K562 (cell line): Measurements from ENCODE around the gene ERVFRD-1. TPM values are rescaled to one million over a fixed set of nuclear protein-coding genes. Genes with fewer than 3 reads are reported as not detected.

Experiments
- COPS2 ChIP-seq: fragments of 450-650 bp; conservative IDR thresholded peaks from 2 replicates; pipeline ENCODE4 v1.6.1; 2016; ENCODE audit warnings: mild to moderate bottlenecking, moderate library complexity
- CREB1 ChIP-seq, 2 experiments: sonication (generic) in 1 of 2; formaldehyde crosslinking in 1 of 2; IDR thresholded peaks; 2 replicates each; pipeline versions ENCODE4 v1.6.1 to v1.8.0; 2012 to 2022; ENCODE audit warnings: inconsistent platforms in 1 of 2, mild to moderate bottlenecking in 1 of 2, missing genetic modification reagents in 1 of 2, moderate library complexity in 1 of 2
- CREB5 ChIP-seq: fragments of 250-450 bp; sonication (Bioruptor Pico); IDR thresholded peaks from 2 replicates; pipeline ENCODE4 v1.5.0; 2020; ENCODE audit warnings: mild to moderate bottlenecking
- CTCFL ChIP-seq: IDR thresholded peaks from 2 replicates; pipeline ENCODE4 v1.6.1; 2011; ENCODE audit warnings: borderline replicate concordance, low read depth, mild to moderate bottlenecking, moderate library complexity, low read length; ENCODE audit not compliant: insufficient read depth, poor library complexity, severe bottlenecking
- E2F4 ChIP-seq: sonication (generic); formaldehyde crosslinking; IDR thresholded peaks from 2 replicates; pipeline ENCODE4 v1.8.0; 2022; ENCODE audit warnings: mild to moderate bottlenecking, low read depth, missing genetic modification reagents
- GABPA ChIP-seq: fragments of 200-800 bp; sonication (Bioruptor generic); conservative IDR thresholded peaks from 2 replicates; pipeline ENCODE4 v1.6.1; 2016; ENCODE audit warnings: low read depth, missing genetic modification characterization, missing compliant biosample characterization
- GATAD2A ChIP-seq: fragments of 450-650 bp; IDR thresholded peaks from 2 replicates; pipeline ENCODE4 v1.6.1; 2017
- HDAC1 ChIP-seq, 2 experiments: fragments of 450-650 bp; IDR thresholded peaks; 2 replicates each; pipeline ENCODE4 v1.6.1; 2016 to 2017; ENCODE audit warnings: inconsistent platforms in 1 of 2, mild to moderate bottlenecking in 1 of 2, moderate library complexity in 1 of 2
- ILK ChIP-seq: fragments of 450-650 bp; IDR thresholded peaks from 2 replicates; pipeline ENCODE4 v1.6.1; 2016; ENCODE audit warnings: missing genetic modification characterization, low read depth, mild to moderate bottlenecking, missing compliant biosample characterization, moderate library complexity, borderline replicate concordance
- IRF1 ChIP-seq: sonication (generic); formaldehyde crosslinking; IDR thresholded peaks from 2 replicates; pipeline ENCODE4 v1.8.0; 2022; ENCODE audit warnings: missing genetic modification reagents, mild to moderate bottlenecking, borderline replicate concordance
- KAT7 ChIP-seq: sonication (generic); formaldehyde crosslinking; IDR thresholded peaks from 2 replicates; pipeline ENCODE4 v1.8.0; 2022; ENCODE audit warnings: missing genetic modification reagents, mild to moderate bottlenecking, borderline replicate concordance
- KDM4B ChIP-seq, 2 experiments: fragments of 450-650 bp in 1 of 2; sonication (generic) in 1 of 2; IDR thresholded peaks; 2 replicates each; pipeline ENCODE4 v1.6.1; 2016 to 2017; ENCODE audit warnings: borderline replicate concordance in 2 of 2, antibody characterized with exemption in 1 of 2, low read depth in 1 of 2, mild to moderate bottlenecking in 1 of 2
- SPI1 ChIP-seq: IDR thresholded peaks from 2 replicates; pipeline ENCODE4 v1.6.1; 2011; ENCODE audit warnings: low read depth, low read length, control low read depth, borderline replicate concordance
- TGIF2 ChIP-seq: sonication (generic); formaldehyde crosslinking; IDR thresholded peaks from 2 replicates; pipeline ENCODE4 v1.8.1; 2022; ENCODE audit warnings: mild to moderate bottlenecking, missing genetic modification reagents, moderate library complexity
- TOE1 ChIP-seq, 2 experiments: fragments of 450-650 bp in 1 of 2; sonication (generic) in 1 of 2; formaldehyde crosslinking in 1 of 2; IDR thresholded peaks; 2 replicates each; pipeline versions ENCODE4 v1.7.1 to v1.8.0; 2016 to 2022; ENCODE audit warnings: borderline replicate concordance in 2 of 2, mild to moderate bottlenecking in 2 of 2, antibody characterized with exemption in 1 of 2, inconsistent platforms in 1 of 2, low read depth in 1 of 2, missing genetic modification reagents in 1 of 2, moderate library complexity in 1 of 2
- ZBTB33 ChIP-seq: sonication (generic); formaldehyde crosslinking; IDR thresholded peaks from 2 replicates; pipeline ENCODE4 v1.8.1; 2023; ENCODE audit warnings: mild to moderate bottlenecking, missing genetic modification reagents
- polyA plus RNA-seq, 8 experiments: library from polyadenylated mRNA; depleted of rRNA in 4 of 8; stranded (reverse) in 5 of 8; unstranded in 3 of 8; fragments of >200 nt; fragmentation: Nextera tagmentation in 2 of 8; fragmentation: Illumina TruSeq in 1 of 8; extraction: Ambion mirVana in 2 of 8; extraction: Trizol in 1 of 8; gene quantifications; 2 replicates each; pipeline versions ENCODE4 v1.2.1 to v1.2.3, GENCODE V29; 2011 to 2014; ENCODE audit warnings: inconsistent platforms in 1 of 8, missing spikeins in 1 of 8
- total RNA-seq, 7 experiments: library from RNA; depleted of rRNA in 6 of 7; stranded (reverse); fragments of >200 nt in 6 of 7; fragmentation: Illumina TruSeq in 2 of 7; extraction: Trizol in 2 of 7; gene quantifications; 2 replicates each; pipeline versions ENCODE4 v1.2.1 to v1.2.3, GENCODE V29; 2011 to 2021; ENCODE audit warnings: low replicate concordance in 1 of 7

The ERVFRD-1 gene
- total and polyA plus RNA-seq, 9 of the 15 experiments (the other 6 are each of a cell fraction or from before 2014, with no cell fraction given) = 0.05 to 0.14 (median 0.09) TPM; not detected in 2

- peak; percentile 95 for TF ChIP-seq CTCFL
- TF ChIP-seq TOE1 (IDR thresholded peaks at IDR 0.05; ENCODE audit: borderline replicate concordance) = peak; percentile 41; the same call in 1 of the 2 replicates
- no peak for TF ChIP-seq TOE1 (CRISPR knock-in tag; IDR thresholded peaks at IDR 0.05; ENCODE audit: borderline replicate concordance, low read depth)
- peak; percentile 48 for TF ChIP-seq GABPA (tag)
- TF ChIP-seq E2F4 (CRISPR knock-in tag) = no peak; the same call in 1 of the 2 replicates
- no peak for TF ChIP-seq CREB5 (CRISPR knock-in tag)
- TF ChIP-seq ILK = no peak
- TF ChIP-seq KAT7 = peak; percentile 25; the same call in 1 of the 2 replicates
- TF ChIP-seq KDM4B (IDR thresholded peaks at IDR 0.05; ENCODE audit: borderline replicate concordance in 2 of 2, low read depth in 1 of 2) = no peak; a peak in 1 of 4 replicates
- TF ChIP-seq SPI1 = no peak
- no peak for TF ChIP-seq IRF1 (CRISPR knock-in tag)
- TF ChIP-seq COPS2 = no peak
- TF ChIP-seq GATAD2A = no peak
- TF ChIP-seq ZBTB33 (CRISPR knock-in tag) = no peak; the same call in 1 of the 2 replicates
- no peak for TF ChIP-seq TGIF2
- peak in 1 of 2 experiments; percentile 42; a peak in 1 of 4 replicates for TF ChIP-seq HDAC1 (IDR thresholded peaks at IDR 0.05)
- peak; percentile 83 for TF ChIP-seq CREB1 (IDR thresholded peaks at IDR 0.05)
- peak; percentile 74 for TF ChIP-seq CREB1 (CRISPR knock-in tag; IDR thresholded peaks at IDR 0.05)
Measured at GRCh38 chr6:11093626-11094410, 17.7 kb downstream of the ERVFRD-1 start, which contains the start of gene SMIM13 (continued).
